GM21360 (cell line): ENCODE results near the gene BRD9.
"Not testable (repeated sequence)": the region's sequence is repeated elsewhere in the genome, so short reads cannot be mapped to it uniquely, and the experiment has no call there.

Experiments
- ATAC-seq: cut with Tn5 transposase; IDR thresholded peaks from one replicate; pipeline ENCODE4 v1.9.1; 2021; ENCODE audit warnings: mild to moderate bottlenecking, moderate library complexity; ENCODE audit not compliant: unreplicated experiment

The BRD9 gene

GRCh38 chr5:881551-881935 is 11.1 kb downstream of the BRD9 start:
- no peak for ATAC-seq

GRCh38 chr5:880816-881550 is 11.6 kb downstream of the BRD9 start:
- no peak for ATAC-seq

GRCh38 chr5:878677-879076 is 13.9 kb downstream of the BRD9 start:
- ATAC-seq, result not testable (repeated sequence)

DNA sequence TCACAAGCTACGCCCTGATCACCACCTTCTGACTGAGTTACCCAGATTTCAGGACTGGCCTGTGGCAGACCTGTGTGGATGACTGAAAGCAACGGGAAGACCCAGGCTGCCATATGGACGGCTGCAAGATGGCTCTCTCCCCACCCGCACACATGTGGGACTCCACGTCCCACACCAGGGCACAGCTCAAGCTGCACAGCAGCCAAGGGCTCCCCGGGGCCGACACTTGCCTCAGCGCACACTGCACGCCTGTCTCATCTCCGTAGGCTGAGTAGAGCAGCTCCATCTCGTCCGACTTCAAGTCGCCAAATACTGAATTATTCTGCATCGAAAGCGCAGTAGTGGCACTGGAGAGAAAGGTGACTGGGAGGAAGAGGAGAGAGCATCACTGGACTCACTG is 14.5 kb downstream of the BRD9 start:
- ATAC-seq, result no peak

DNA sequence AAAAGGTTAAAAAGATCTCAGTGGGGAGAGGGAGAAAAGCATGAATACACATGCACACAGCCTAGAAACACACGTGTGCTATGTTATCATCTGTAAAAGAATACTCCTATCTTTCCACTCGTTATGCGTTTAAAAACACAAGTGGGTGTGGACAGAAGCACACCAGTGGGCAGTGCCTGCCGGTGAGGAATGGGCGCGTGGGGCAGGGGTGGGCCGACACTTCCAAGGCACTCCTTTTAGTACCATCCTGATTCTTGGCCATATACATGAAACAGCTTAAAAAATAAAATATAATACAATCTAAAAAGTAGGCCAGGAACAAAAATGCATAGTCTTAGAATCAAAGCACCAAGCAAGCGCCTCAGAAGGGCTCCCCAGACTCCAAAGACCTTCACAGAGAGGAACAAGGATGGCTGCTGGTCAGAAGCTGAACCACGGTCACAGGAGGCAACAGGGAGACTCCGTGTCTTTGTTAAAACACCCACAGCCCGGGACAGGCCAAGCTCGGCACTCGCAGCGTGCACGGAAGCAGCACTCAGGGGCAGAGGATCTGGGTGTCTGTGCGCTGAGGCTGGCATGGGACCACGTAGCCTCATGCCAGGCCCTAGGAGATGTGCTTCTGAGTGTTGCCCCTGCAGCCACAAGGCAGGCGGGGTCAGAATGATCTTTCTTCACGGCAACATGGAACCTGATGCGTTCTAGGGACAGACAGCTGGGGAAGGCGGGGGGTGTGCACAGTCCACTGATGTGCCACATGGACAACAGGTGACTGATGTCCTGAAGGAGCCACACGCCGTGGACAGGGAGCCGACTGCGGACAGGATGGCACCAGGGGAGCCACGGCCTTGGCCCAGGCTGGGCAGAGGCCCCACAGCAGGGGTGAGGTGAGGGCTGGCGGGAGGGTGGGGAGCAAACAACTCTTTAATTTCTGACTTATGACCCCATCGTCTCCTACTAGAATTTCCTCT is 15.9 kb downstream of the BRD9 start:
- no peak for ATAC-seq

DNA sequence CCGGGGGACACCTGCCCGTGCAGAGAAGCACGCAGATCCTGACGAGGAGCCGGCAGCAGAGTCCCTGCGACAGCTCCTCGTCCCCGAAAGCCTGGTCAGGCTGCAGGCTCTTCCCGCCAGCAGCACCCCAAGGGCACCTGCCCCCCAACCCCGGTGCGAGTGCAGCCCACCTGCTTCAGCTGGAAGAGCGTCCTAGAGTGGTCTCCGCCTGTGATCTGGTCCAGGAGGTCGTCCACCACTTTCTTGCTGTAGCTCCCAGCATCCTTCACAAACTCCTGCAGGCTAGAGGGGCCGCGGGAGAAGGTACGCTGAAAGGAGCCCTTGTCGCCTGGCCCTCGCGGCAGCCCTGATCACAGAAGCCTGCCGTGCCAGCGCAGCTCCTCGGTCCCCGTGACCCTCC is 16.7 kb downstream of the BRD9 start:
- no peak for ATAC-seq

DNA sequence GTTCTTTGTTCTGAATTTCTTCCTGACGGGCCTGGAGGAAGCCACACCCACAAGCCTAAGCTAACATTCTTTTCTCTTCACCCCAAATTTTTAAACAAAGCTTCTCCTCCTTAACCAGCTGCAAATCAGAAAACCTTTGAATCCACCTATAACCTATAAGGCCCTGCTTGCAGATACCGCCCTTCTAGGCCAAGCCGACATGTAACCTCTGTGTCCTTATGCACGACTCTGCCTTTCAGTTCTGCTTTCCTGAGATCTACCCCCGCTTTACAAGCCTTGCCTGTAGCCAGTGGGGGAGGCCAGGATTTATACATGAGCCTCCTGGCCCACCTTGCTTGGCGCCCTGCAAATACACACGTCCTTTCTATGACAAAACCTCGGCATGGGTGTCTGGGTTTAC is 19.3 kb downstream of the BRD9 start:
- no peak for ATAC-seq

- ATAC-seq, result no peak
These were observed 20.3 kb downstream of the BRD9 start for GRCh38 chr5:872301-872700.

DNA sequence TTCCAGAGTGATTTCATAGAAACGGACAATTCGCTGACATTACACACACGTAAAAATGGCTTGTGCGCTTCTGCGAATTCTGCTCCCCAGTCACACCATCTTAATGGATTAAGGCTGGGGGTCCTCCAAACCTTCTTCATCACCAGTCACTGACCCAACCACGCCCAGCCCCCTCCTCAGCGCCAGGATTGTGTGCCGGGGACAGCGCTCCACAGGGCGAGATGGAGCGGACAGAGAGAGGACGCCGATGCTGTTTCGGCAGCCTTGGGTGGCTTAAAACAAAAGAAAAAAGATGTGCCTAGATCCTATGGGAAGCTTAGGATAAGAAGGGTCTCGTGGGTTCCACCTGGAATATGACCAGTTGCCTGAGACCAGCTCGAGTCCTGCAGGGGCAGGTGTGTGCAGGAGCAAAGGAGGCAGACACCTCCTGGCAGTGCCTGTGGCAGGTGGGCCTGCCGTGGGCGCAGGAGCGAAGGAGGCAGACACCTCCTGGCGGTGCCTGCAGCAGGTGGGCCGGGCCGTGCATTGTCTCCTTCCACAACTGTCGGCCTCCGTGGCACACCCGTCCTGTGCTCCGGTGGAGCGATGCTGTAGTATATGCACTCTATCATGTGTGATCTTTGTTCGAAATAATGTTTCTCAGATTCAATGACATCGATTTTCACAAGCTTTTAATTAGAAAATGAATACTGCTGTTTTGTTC is 20.9 kb downstream of the BRD9 start:
- ATAC-seq, result no peak

GRCh38 chr5:870956-871355 is 21.6 kb downstream of the BRD9 start:
- ATAC-seq, result no peak

GRCh38 chr5:868428-869135 is 24.0 kb downstream of the BRD9 start:
- ATAC-seq, result no peak

GRCh38 chr5:867300-867870 is 25.2 kb downstream of the BRD9 start:
- ATAC-seq, result no peak

GRCh38 chr5:865771-866170 is 26.8 kb downstream of the BRD9 start:
- ATAC-seq, result no peak

DNA sequence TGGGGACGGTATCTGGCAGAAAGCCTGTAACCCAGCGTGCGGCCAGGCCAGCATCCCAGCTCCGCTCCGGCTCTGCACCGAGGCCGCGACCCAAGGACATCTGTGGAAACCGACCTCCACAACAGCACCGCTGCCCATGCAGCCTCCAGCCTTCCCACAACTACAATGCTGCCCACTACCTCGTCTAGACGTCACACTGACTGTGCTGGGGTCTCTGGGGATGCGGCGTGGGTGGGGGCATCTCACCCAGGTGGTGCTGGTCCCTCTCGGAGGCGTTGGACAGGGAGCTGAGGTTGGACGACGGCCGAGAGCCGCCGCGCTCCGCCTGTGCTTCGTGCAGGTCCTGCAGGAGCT is 27.5 kb downstream of the BRD9 start:
- no peak for ATAC-seq

DNA sequence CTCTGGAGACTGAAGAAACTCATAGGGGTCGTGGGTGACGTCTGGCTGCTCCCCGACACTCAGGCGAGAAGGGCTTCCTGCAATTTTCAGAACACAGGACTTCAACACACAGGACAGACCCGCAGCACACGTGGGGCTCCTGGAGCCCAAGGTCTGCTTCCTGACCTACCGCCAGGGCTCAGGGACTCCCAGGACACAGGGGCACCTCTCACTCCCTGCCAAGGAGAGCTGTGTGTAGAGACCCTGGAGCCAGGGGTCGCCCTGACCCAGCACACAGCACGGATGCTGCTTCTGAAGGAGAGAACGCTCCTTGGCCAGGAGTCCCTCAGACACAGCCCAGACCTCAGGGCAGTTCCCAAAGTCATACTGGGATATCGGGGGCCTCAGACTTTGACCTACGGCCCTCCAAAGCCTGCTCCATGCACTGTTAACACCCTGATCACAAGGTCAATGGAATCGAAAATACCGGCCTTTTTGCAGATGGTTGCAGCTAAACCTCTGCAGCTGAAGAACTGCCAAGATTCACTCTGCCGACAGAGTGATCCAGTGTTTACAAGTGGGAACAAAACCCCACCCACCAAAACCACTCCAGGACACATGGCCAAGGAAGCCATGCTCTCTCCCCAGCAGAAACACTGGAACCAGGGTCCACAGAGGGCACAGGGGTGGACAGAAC is 28.0 kb downstream of the BRD9 start:
- no peak for ATAC-seq

- ATAC-seq, result no peak
These were observed 29.3 kb downstream of the BRD9 start for GRCh38 chr5:863244-863805.

DNA sequence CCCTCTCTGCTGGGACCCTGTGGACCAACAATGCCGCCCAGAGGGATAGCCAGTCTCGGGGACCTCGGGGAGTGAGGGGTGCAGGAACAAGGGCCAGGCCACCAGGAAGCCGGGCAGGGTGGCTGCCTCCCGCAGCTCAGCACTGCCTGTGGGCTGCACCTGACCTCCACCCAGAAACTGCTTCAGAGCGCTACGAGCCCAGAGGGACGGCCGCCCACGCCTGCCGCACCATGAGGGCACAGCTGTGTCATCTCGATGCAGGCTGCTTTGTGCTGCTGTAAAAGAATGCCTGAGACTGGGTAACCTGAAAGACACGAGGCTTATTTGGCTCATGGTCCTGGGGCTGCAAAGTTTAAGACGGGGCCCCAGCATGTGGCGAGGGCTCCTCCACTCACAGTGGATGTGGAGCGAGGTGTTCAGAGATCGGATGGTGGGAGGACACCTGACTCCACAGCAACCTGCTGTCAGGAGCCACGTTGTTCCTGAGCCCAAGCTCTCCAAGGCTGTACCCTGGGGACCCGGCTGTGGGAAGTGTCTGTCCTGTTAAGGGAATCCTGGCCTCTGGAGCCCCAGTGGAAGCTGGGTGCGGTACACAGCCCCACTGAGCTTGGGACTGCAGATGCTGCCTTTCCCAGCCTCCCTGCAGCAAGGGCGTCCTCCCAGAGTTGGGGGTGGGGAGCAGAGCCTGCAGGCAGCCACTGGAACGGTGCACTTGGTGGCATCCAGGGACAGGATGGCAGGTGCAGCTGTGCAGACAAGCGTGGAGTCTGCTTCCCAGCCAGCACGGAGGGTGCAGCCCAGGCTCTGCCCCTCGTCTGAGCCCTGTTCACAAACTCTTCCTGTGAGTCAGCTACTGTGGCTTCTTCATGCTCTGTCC is 30.0 kb downstream of the BRD9 start:
- no peak for ATAC-seq

DNA sequence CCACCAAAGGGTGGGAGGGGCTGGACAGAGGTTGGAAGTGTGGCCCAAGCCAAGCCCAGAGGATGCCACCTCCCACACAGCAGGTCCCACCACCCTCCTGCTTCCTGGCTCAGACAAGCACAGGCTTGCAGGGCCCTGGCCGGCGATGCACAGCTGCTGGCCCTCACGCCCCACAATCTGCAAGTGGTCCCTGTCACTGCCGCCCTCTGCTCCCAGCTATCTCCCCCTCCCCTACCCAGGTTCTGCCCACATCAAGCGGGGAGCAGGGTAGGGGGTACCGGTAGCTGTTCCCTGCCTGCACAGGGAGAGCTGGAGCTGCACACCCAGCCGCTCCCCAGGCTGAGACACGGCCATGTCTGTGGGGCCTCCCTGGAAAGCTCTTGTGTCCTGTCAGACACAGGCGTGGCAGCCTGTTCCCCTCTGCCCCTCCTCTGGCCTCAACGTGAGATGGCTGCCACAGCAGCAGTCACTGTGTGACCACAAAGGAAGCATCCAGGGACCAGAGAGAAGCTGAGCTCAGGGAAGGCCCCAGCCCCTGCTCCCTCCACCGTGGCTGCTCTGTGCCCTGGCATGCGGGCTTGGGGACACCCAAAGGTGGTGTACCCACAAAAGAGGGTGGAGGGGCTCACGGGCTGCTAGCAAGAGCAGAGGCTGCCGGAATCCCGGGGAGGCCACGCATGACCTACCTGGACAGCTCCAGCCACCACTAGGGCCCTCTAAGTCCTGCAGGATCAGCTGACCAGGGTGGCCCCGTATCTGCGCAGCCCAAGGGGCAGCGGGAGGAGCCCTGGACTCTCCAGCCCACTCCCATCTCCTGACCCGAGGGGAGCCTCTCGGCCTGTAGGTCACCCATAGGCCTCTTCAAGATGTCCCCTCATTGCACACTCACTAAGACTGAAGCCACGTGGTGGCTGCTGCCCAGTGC is 30.9 kb downstream of the BRD9 start:
- no peak for ATAC-seq
